HG02763 (cell line): ENCODE data around the gene PLSCR4.

Experiments
- ATAC-seq: cut with Tn5 transposase; IDR thresholded peaks from one replicate; pipeline ENCODE4 v1.9.1; 2021; ENCODE audit warnings: mild to moderate bottlenecking, moderate library complexity; ENCODE audit not compliant: unreplicated experiment

PLSCR4 gene

GRCh38 chr3:146196789-146197188, 54.1 kb downstream of the PLSCR4 start:
- ATAC-seq, result no peak

DNA sequence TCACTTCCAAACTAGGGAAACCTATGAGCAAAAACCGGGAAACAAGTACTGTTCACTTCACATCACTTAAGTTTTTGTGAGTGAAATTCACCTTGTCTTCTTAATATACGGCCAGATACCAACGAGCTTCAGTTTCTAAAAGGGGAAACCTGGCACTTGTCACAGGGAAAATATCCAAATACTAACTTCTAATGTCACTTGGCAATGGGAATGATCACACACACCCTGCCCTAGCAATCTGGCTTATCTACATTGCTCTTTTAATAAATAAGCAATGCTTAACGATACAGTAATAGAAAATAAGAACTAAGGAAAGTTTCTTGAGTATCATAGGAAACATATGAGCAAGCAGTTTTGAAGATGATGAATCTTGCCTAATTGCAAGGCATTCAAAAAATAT, 55.3 kb downstream of the PLSCR4 start:
- ATAC-seq, result no peak

- no peak for ATAC-seq
These were observed 55.9 kb downstream of the PLSCR4 start for GRCh38 chr3:146195030-146195429.

DNA sequence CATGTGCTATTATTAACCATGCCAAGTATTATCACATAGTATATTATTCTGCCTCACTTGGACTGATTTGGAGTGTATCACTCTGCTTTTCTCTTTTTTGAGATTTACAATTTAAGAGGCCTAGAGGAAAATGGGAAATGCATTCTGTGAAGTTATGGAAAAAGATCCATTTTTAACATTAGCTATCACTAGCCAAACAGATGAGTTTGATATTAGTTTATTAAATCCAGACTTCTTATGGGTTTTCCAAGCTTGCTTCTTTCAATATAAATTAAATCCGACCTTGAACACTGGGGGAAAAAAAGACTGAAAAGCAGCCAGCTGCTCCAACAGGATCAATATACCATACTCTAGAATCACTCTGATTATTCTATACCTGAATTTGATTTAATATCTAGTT, 59.9 kb downstream of the PLSCR4 start:
- ATAC-seq, result no peak

- peak; percentile 94 for ATAC-seq
These were observed 61.3 kb downstream of the PLSCR4 start for GRCh38 chr3:146189519-146190173.

DNA sequence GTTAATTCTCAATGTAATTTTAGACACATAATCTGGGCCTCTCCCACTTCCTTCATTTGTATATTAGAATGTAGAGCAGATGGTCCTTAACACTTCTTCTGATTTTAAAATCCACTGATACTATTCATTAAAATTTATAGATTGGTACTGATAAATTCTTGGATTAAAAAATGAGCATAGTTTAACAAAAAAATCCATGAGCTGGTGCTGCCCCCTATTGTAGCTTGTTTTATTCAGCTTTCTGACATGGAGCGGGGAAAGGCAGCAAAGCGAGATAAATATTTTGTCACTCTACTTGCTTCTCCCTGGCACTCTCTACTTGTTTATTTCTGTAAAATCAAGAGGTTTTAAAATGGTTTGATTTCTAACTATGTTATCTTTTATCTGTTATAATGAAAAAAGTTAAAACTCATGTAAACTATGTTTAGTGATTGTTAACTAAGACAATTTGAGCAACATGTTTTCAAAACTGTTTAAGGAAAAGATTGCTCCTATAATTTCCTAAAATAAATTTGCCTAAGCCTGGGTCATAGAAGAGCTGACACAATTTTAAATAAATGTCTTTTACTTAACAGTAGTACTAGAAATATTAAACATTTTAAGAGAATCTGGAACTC, 63.5 kb downstream of the PLSCR4 start:
- ATAC-seq, result no peak

DNA sequence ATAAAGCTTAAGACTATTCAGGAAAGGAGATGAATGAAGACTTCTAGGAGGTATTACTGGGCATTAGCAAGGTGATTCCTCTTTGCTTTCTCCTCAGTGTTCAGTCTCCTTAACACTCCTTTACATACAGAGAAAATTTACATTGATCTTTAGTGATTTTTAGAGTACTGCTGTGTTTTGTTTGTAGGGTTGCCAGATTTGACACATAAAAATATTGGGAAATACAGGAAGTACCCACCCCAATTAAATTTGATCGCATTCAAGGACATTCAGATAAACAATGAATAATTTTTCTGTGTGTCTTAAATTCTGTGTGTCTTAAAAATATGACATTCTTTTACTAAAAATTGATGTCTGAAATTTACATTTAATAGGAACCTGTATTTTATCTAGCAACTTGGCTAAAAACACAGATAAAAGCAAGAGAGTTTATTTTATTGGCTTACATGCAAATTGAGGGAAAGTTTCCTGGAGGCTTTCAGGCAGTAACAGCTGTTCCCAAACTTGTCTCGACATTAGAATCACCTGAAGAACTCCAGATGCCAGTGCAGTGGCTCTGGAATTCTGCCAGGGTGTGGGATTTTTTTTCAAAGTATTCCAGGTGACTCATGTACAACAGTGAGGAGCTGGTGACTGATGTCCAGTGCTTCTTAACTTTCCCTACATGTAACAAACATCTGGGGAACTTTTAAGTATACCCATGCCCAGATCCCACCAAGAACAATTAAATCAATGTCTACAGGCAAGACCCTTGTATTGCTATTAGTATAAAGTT, 66.5 kb downstream of the PLSCR4 start:
- ATAC-seq, result no peak

GRCh38 chr3:146181216-146181615, 69.7 kb downstream of the PLSCR4 start:
- no peak for ATAC-seq

GRCh38 chr3:146180376-146180775, 70.5 kb downstream of the PLSCR4 start:
- no peak for ATAC-seq

DNA sequence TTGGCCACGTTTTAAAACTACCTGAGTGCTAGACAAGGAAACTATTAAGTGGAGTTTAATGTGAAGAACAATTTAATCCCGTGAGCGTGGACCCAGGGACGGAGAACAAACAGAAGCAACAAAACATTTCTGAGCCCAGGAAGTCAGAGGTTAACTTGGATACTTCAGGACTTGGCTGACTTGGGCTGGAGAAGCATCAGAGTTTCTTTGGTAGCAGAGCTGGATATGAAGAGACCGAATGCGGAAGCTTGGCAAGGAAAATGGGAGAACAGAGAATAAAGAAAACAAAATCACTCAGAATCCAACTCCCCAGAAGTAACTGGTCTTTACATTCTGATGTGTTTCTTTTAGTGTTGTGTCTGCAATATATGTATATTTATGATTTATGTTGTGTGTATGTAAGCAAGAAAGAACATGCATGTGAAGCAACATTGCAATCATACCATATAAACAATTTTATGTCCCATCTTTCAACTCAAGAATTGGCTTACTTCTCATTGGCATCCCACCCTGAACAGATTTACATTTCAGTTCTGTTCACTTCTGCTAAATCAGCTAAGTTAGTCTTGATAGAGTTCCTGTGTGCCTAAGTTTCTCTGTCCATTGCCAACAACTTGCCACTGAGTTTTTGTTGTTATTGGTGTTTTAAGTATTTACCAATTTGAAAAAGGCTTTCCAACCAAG, 72.8 kb downstream of the PLSCR4 start:
- ATAC-seq, result no peak

DNA sequence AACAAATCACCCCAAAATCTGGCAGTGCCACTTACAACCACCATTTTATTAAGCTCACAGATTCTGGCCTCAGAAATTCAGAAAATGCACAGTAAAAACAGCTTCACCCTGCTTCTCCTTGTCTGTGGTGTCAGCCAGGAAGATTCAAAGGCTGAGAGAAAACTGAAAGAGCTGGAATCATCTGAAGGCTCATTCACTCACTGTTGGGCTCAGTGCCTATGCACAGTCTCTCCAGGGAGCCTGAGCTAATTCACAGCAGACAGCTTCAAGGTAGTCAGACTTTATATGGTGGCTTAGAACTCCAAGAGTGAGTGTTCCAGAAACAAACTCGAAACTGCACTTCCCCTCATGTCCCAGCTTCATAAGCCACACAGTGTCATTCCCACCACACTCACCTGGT, 73.4 kb downstream of the PLSCR4 start:
- no peak for ATAC-seq

- no peak for ATAC-seq
These were observed 73.8 kb downstream of the PLSCR4 start for GRCh38 chr3:146177072-146177471.

DNA sequence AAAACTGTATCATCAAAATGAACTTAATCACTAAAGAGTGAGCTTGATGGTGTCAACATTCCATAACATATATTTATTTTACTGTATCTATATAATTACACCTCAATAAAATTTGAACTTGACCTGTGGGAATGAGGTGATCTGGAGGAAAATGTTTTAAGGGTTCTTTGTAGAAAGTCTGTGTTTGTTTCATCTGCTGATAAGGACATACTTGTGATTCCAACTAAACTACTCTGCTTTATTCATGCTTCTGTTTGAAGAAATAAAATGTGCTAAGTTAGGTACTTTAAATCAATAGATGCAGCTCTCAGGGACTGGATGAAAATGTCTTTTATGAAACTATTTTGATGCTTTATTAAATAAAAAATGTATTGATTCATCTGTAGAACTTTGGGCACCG, 78.3 kb downstream of the PLSCR4 start:
- ATAC-seq, result no peak

GRCh38 chr3:146170591-146170990, 80.3 kb downstream of the PLSCR4 start:
- ATAC-seq, result no peak

DNA sequence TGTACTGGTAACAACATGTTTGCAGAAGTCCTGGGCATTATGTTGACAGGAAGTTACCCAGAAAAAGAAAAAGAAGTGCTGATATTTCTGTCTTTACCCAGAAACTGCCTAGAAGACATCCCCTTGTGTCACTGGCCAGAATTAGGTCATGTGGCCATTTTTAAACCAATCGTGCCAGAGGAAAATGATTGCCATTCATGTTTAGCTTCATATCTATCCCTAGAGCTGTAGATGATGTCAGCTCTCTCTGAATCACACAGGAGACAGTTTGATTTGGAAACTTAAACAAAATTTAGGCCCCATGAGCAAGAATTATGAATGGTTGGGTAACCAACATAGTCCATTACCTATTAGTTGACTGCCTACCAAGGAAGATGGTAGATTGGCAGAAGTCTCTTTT, 81.0 kb downstream of the PLSCR4 start:
- no peak for ATAC-seq

DNA sequence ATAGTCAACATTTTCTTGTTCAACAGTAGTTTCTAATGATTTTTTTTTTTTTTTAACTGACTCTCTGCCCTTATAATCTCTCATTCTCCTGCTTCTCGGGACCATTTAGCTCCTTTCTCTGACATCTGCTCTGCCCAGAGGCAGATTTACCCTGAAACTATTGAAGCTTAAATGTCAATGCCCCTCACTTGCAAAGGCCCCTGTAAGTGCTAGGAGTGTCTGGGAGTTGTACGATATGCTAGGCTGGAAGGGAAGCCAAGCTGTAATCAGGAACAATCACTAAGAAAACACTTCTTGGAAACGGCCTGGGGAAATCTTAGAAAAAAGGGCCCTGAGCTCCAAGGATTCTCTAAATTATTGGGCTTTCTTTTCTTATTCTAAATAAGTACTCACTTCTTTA, 84.1 kb downstream of the PLSCR4 start:
- no peak for ATAC-seq

- ATAC-seq, result no peak
These were observed 84.5 kb downstream of the PLSCR4 start for GRCh38 chr3:146166415-146166821.

DNA sequence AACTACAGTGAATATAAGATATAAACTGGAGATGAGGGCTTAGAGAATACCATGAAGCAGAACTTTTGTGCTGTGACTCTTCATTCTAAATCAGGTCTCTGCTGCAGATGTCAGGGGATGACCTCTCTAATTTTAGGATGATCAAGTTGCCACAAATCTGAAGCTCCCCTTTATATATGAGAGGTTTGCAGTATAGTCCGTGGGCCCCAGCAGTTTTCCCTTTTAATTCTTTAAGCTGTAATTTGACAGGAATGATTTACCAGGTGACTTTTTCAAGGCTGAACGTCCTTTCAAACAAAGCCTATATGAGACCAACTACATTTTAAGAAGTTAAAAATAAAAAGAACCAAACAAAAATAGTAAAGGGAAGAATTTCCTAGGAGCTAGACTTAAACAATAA, 85.0 kb downstream of the PLSCR4 start:
- ATAC-seq, result no peak

DNA sequence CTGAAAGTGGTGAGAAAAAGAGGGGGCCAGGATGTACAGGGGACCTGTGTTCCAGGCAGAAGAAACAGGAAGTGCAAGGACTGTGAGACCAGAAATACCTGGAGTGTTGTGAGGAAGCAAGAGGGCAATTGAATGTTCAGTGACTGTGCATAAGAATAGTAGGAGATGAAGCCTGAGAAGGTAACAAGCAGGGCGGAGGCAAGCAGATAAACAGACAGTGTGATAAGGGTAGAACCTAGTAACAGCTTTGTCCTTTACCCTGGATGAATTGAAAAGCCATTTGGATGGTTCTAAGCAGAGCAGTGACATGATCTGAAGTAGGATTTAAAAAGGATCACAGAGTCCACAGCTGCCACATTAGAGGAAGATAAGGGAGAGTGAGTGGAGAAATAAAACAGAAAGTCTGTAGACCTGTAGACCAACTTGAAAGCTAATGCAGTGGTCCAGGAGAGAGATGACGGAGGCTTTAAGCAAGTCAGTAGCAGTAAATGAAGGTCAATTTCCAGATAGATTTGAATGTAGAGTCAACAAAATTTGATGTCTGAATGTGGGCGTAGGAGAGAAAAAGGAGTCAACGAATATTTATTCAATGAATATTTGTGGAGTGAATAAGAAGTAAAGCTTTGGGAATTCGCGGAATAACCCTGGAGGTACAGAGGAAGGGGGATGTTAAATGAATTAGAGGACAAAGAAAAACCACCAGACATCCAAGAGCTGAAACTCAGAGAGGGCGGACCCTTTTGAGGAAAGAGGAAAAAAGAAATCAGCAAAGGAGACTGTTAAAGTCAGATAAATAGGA, 85.7 kb downstream of the PLSCR4 start:
- no peak for ATAC-seq

DNA sequence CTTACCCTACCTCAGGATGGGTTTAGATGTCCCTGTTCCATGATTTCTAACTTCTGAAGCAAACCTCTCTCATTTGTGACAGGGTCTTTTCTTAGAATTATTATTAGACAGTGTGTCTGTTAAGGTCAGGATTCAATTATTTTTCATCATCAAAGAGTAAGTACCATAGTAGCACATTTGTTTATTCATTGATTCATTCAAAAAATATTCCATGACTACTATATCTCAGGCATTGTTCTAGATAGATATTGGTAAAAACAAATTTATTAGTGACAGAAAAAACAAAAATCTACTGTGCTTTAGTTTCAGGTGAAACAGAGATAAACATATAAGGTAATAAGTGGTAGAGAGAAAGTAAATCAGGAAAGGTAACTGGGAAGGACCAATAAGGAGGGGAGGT, 86.4 kb downstream of the PLSCR4 start:
- ATAC-seq, result no peak

GRCh38 chr3:146164071-146164470, 86.8 kb downstream of the PLSCR4 start:
- ATAC-seq, result no peak
